NCI-H2196 (cell line): ENCODE data around the gene UNC45B.
"Not testable (repeated sequence)": the region's sequence is repeated elsewhere in the genome, so short reads cannot be mapped to it uniquely, and the experiment has no call there.

Experiments used
- DNase-seq: peaks from one replicate; lab custom pipeline; 2025; ENCODE audit not compliant: unreplicated experiment; lab: John Stamatoyannopoulos, UW

UNC45B gene

GRCh38 chr17:35213412-35213940, 65.9 kb downstream of the UNC45B start:
- DNase-seq: no peak

GRCh38 chr17:35214192-35214591, 66.6 kb downstream of the UNC45B start:
- DNase-seq: no peak

GRCh38 chr17:35214631-35215273, 67.1 kb downstream of the UNC45B start:
- no peak for DNase-seq

DNA sequence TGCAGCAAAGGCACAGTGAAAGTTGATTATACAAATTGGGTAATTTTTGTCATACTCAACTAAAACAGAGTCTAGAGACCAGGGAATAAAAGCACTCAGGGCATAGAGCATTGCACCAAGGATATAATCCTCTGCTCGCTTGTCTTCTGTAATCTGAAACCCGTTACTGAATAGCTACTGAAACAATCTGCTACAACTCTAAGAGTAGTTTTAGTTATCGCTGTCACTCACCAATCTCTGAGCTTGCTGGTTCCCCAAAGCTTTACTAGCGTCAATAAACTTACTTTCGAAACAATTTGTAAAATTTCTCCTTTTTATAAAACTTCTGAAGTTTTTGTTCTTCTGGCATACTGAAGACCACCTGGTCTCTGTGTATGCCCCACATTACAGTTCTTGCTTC, 69.5 kb downstream of the UNC45B start:
- no peak for DNase-seq

- DNase-seq: no peak
Measured at GRCh38 chr17:35218915-35219314, 71.3 kb downstream of the UNC45B start.

DNA sequence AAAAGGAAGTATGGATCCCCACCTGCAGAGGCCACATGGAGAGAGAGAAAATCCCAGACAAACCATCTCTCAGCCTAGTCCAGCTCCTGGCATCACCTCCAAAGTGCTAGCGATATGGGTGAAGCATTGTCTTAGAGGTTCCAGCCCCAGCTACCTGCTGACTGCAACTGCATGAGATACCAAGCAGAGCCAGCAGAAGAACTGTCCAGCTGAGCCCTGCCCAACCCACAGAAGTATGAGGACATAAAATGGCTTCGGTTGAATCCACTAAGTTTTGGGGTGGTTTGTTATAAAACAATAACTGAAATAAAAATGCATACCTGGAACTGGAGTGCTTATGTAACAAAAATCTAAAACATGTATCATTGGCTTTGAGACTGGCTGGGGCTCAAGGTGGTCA, 74.8 kb downstream of the UNC45B start:
- DNase-seq: no peak

DNA sequence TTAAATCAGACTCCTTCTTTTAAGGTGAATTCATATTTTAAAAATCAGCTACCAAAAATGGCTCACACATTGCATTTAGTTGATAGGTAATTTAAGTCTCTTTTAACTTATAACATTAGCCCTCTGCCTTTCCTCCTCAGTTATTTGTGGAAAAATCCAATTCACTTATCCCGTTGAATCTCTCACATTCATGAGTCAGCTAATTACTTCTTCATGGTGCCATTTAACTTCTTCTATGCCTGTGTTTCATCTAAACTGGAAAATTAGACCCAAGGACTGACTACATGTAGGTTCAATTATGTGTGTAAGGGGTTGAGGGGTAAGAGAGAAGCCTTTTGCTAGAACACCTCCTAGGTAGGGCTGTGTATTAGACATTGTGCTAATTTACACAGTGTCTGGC, 76.8 kb downstream of the UNC45B start:
- DNase-seq: no peak

DNA sequence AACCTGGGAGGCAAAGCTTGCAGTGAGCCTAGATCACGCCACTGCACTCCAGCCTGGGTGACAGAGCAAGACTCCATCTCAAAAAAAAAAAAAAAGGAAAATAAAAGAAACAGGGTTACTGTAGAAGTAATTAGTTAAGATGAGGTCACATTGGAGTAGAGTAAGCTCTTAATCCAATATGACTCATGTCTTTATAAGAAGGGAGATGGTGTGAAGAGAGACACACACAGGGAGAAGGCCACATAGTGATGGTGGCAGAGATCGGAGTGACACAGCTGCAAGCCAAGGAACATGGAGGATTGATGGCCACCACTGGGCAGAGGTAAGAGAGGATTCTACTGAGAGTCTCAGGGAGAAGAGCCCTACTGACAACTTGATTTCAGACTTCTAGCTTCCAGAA, 79.9 kb downstream of the UNC45B start:
- no peak for DNase-seq

DNA sequence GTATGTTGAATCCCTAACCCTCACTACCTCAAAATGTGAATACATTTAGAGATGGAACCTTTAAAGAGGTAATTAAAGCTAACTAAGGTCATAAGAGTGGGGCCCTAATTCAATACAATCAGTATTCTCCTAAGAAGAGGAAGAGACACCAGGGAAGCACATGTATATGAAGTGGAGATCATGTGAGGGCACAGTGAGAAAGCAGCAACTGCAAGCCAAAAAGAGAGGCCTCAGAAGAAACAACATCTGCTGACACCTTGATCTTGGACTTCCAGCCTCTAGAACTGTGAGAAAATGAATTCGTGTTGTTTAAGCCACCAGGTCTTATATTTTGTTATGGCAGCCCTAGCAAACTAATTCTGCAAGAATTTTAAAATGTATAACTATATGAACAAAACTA, 82.0 kb downstream of the UNC45B start:
- DNase-seq: no peak

GRCh38 chr17:35234315-35234714, 86.7 kb downstream of the UNC45B start:
- DNase-seq: not testable (repeated sequence)

DNA sequence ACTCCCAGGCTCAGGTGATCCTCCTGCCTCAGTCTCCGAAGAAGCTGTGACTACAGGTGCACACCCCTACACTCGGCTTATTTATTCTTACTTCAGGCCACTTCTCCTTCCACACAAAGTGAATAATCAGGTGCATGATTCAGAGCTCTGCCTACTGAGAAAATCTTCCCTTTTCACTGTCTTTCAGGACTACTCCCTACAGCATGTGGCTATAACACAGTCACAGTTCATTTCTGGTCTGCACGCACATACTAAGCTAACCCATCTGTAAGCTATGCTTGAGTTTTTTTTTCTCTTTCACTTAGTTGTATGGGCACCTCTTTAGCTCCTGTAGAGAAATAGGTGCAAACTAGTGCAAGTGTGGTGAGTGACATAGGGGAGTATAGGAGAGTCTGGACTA, 87.7 kb downstream of the UNC45B start:
- DNase-seq: no peak

GRCh38 chr17:35235917-35236316, 88.3 kb downstream of the UNC45B start:
- DNase-seq: no peak

- DNase-seq: no peak
Measured at GRCh38 chr17:35236821-35237220, 89.2 kb downstream of the UNC45B start.

DNA sequence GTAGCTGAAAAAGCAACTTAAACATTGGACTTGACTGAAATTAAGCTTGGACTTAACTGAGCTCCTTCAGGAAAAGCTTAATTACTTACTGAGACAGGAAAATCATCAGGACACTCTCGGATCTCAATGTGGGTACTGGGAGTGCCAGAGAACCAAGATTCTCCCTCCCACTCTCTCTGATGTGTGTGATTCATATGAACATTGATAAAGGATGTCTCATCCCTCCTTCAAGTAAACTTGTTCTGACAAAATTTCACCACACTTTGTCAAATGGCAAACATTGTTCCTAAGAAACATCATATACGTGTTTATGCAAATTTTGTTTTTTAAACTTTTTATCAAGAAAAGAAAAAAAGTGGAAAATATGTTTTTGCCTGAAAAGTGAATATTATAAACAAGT, 91.2 kb downstream of the UNC45B start:
- DNase-seq: no peak
